ENCODE measurements around the gene TMEM272. TPM values are rescaled to one million over a fixed set of nuclear protein-coding genes. Genes with fewer than 3 reads are reported as not detected.

Gene TMEM272
- total RNA-seq, 1 donor from 2014 or later, result not detected

- H3K4me3 Mint-ChIP-seq (ENCODE audit: unreplicated experiment), result no peak overlapping the region
- TF ChIP-seq CTCF (IDR thresholded peaks at IDR 0.05), result no peak
- no peaks in the 10 kb centered on the region for H3K36me3 Mint-ChIP-seq (ENCODE audit: unreplicated experiment)
- no peak overlapping the region for H3K27ac Mint-ChIP-seq (ENCODE audit: unreplicated experiment)
- no peak for DNase-seq (ENCODE audit: extremely low spot score, unreplicated experiment)
- no peaks in the 10 kb centered on the region for H3K9me3 Mint-ChIP-seq (ENCODE audit: unreplicated experiment)
- peaks cover 24% of the 10 kb centered on the region for H3K27me3 Mint-ChIP-seq (ENCODE audit: unreplicated experiment)
- H3K4me1 Mint-ChIP-seq (ENCODE audit: unreplicated experiment), result peaks cover 8% of the 10 kb centered on the region
Measured at GRCh38 chr13:51814071-51814470, 30.9 kb downstream of the TMEM272 start.

GRCh38 chr13:51811920-51812451 lies 33.0 kb downstream of the TMEM272 start:
- Mint-ChIP-seq H3K36me3 (ENCODE audit: unreplicated experiment) (no peaks in the 10 kb centered on the region), H3K4me3 (ENCODE audit: unreplicated experiment) (no peak overlapping the region), H3K4me1 (ENCODE audit: unreplicated experiment) (peaks cover 2% of the 10 kb centered on the region), H3K9me3 (ENCODE audit: unreplicated experiment) (no peaks in the 10 kb centered on the region), H3K27ac (ENCODE audit: unreplicated experiment) (no peak overlapping the region), H3K27me3 (ENCODE audit: unreplicated experiment) (peaks cover 7% of the 10 kb centered on the region)
- DNase-seq (ENCODE audit: extremely low spot score, unreplicated experiment), result no peak
- no peak for TF ChIP-seq CTCF (IDR thresholded peaks at IDR 0.05)

GRCh38 chr13:51811046-51811445 lies 33.9 kb downstream of the TMEM272 start:
- Mint-ChIP-seq H3K9me3 (ENCODE audit: unreplicated experiment) (no peaks in the 10 kb centered on the region), H3K4me3 (ENCODE audit: unreplicated experiment) (no peak overlapping the region), H3K27ac (ENCODE audit: unreplicated experiment) (no peak overlapping the region), H3K27me3 (ENCODE audit: unreplicated experiment) (no peaks in the 10 kb centered on the region), H3K4me1 (ENCODE audit: unreplicated experiment) (peaks cover 2% of the 10 kb centered on the region), H3K36me3 (ENCODE audit: unreplicated experiment) (no peaks in the 10 kb centered on the region)
- DNase-seq (ENCODE audit: extremely low spot score, unreplicated experiment), result no peak
- no peak for TF ChIP-seq CTCF (IDR thresholded peaks at IDR 0.05)

DNA sequence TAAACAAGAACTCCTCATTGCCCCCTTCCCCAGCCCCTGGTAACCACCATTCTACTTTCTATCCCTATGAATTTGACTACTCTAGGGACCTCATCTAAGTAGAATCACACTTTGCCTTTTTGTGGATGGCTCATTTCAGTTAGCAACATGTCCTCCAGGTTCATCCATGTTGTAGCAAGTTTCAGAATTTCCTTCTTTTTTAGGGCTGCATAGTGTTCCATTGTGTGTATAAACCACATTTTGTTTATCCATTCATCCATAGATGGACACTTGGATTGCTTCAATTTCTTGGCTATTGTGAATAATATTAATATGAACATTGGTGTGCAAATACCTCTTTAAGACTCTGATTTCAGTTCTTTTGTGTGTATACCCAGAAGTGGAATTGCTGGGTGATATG lies 36.2 kb downstream of the TMEM272 start:
- Mint-ChIP-seq H3K9me3 (ENCODE audit: unreplicated experiment) (no peaks in the 10 kb centered on the region), H3K4me3 (ENCODE audit: unreplicated experiment) (no peak overlapping the region), H3K27ac (ENCODE audit: unreplicated experiment) (no peak overlapping the region), H3K4me1 (ENCODE audit: unreplicated experiment) (peaks cover 12% of the 10 kb centered on the region), H3K27me3 (ENCODE audit: unreplicated experiment) (no peaks in the 10 kb centered on the region), H3K36me3 (ENCODE audit: unreplicated experiment) (no peaks in the 10 kb centered on the region)
- no peak for TF ChIP-seq CTCF (IDR thresholded peaks at IDR 0.05)
- DNase-seq (ENCODE audit: extremely low spot score, unreplicated experiment), result no peak

DNA sequence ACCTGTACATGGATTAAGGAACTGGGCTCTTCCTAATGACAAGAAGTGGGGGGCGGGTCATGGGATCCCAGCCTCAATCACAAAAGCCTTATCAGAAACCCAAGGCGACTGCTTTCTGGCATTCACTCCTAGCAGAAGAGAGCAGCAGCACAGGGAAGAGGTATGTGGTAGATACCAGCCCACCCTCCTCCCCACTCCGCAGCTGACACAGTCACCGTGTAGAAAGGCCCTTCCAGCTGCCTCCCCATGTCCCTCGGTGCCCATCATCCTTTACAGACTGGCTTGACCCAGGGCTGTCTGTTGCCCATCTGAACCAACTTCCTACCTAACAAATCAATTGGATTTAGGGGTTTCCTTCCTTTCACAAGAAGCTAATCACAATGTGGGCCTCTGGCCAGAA lies 37.9 kb downstream of the TMEM272 start:
- DNase-seq (ENCODE audit: extremely low spot score, unreplicated experiment), result no peak
- H3K4me1 Mint-ChIP-seq (ENCODE audit: unreplicated experiment), result peaks cover 25% of the 10 kb centered on the region
- TF ChIP-seq CTCF (IDR thresholded peaks at IDR 0.05), result no peak
- H3K27me3 Mint-ChIP-seq (ENCODE audit: unreplicated experiment), result no peaks in the 10 kb centered on the region
- H3K9me3 Mint-ChIP-seq (ENCODE audit: unreplicated experiment), result no peaks in the 10 kb centered on the region
- H3K36me3 Mint-ChIP-seq (ENCODE audit: unreplicated experiment), result no peaks in the 10 kb centered on the region
- no peak overlapping the region for H3K4me3 Mint-ChIP-seq (ENCODE audit: unreplicated experiment)
- H3K27ac Mint-ChIP-seq (ENCODE audit: unreplicated experiment), result no peak overlapping the region
